HG02798 (cell line): ENCODE data around the gene MFAP3.
A peak's percentile ranks its signal among the peaks of the same experiment; 100 is the strongest.
"Not testable (repeated sequence)": the region's sequence is repeated elsewhere in the genome, so short reads cannot be mapped to it uniquely, and the experiment has no call there.

ENCODE experiments used
- ATAC-seq: cut with Tn5 transposase; IDR thresholded peaks from one replicate; pipeline ENCODE4 v1.9.1; 2021; ENCODE audit warnings: mild to moderate bottlenecking; ENCODE audit not compliant: unreplicated experiment, poor library complexity

Gene MFAP3

DNA sequence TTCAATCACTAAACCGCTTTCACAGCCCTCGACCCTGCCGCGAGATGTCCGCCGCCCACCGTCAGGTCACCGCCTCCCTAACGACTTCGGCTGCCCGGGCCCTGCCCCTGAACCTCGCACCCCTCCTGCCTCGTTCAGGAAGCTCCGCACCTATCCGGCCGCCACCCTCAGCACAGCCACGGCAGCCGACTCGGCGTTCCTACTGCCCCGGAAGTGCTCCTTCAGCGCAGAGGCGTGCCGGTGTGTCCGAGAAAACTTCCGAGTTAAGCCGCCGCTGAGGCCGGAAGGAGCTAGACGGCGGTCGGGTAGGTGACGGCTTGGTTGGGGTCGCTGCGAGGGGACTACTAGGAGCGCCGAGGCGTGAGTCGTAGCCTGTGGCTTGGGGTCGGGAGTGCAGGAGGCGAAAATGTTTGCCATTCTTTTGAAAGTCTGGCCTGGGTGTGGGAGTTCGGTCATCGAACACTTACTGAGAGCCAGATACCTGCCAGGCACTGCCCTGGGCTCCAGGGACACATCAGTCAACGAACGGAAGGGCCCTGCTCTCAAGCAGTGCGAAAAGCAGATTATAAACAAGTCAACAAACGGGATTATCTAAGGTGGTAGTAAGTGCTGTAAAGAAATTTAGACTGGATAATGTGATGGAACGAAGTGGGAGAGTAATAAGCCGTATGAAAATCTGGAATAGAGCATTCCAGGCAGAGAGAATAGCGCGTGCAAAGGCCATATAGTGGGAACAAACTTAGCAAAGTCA, at the start of gene MFAP3, which contains the start of gene FAM114A2:
MFAP3 (plus strand) TSS at position 261 of the 751 bp plus-strand sequence. CDS start 10,756 bp downstream, outside the sequence.
FAM114A2 (minus strand) TSS at position 204 of the 751 bp plus-strand sequence. CDS start 3,957 bp downstream, outside the sequence.
- ATAC-seq: peak; percentile 99

DNA sequence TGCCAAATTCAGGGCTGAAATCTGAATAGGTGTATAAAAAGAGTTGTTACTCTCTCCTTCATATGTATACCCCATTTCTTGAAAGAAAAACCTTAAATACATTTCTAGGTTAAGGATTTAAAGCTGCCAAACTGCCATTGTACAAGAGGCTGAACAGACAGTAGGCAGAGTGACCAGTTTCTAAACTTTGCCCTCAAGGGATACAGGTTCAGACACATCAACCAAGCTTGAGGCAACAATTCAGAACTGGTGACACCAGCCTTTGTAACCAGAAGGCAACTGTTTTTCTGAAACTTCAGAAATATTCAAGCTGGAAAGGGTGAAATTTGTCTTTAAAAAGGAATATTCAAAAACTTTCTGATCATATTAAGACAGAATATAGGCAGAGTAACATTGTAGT, 47.6 kb upstream of the MFAP3 start:
- no peak for ATAC-seq

DNA sequence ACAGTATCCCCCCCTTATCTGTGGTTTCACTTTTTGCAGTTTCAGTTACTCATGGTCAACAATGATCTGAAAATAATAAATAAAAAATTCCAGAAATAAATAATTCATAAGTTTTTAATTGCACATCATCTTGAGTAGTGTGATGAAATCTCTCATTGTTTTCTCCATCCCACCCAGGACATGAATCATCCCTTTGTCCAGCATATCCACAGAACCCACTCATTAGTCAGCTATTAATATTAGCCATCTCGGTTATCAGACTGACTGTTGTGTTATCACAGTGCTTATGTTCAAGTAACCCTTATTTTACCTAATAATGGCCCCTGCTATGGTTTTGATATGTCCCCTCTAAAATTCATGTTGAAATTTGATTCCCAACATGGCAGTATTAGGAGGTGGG, 40.8 kb upstream of the MFAP3 start:
- ATAC-seq: no peak

DNA sequence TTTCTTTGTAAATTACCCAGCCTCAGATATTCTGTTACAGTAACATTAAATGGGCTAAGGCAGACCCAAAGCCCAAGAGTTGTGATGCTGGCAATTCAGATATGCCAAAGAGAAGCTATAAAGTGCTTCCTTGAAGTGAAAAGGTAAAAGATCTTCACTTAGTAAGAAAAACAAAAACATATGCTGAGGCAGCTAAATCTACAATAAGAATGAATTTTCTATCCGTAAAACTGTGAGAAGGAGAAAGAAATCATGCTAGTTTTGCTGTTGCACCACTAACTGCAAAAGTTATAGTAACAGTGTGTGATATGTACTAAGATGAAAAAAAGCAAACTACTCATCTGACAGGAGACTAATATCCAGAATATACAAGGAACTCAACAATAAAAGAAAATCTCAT, 40.0 kb upstream of the MFAP3 start:
- no peak for ATAC-seq

DNA sequence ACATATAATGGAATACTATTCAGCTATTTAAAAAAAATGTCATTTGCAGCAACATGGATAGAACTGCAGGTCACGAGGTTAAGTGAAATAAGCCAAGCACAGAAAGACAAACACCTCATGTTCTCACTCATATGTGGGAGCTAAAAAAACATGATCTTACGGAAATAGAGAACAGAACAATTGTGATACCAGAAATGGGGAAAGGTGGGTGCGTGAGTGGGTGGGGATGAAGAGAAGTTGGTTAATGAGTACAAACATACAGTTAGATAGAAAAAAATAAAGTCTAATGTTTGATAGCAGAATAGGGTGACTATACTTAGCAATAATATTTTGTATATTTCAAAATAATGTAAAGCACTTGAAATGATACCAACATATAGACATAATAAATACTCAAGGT, 38.8 kb upstream of the MFAP3 start:
- no peak for ATAC-seq

DNA sequence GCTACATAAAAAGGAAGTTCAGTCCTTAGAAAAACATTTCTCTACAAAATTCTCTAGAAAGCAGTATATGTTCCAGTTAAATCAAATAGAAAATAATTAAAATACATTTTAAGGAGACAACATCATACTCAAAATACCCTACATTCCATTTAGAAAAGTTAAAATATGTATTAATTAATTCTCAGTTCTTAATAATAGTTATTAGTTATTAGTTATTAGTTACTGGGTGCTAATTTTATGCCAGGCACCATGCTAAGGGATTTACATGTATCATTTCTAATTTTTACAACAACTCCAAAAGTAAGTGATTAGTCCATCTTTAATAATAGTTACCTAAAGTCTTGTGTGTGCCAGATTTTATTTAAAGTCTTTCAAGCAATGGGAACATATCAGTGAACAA, 38.1 kb upstream of the MFAP3 start:
- no peak for ATAC-seq

DNA sequence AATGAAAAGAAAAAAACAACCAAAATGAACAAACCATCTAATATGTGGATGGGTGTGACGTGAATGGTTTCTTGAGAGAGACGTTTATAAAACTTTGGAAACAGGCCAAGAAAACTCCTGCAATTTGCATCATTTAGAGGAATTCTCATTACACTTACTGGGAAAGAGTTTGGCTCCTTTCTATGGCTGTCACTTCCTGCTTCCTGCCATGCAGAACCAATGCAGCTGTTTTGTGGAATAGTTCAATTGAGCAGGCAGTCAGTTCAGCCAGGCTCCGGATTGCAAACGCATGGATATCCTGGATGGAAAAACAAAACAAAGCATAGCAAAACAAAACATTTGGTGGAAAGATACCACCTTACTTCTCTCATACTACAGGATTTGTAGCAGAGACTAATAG, 36.7 kb upstream of the MFAP3 start:
- no peak for ATAC-seq

DNA sequence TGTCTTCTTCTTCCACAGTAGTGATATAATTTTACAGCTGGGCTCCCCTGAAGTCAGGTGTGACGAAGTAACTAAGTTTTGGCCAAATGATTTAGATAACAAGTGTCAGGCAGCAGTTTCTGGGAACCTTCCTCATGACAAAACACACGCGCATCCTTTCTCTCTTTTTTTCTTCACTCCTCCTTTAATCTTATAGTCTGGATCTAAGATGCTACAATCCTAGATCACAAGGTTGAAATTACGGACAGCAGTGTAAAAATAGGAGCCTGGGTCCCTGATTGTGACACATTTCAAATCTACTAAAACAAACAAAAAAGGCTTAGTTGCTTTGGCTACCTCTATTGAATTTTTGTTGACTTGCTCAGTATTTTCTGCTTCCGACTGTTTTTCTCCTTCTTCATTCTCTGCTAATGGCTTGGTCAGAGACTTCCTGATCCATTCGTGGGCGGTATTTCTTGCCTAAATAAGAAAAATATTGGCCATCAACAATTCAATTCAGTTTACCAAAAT, 36.2 kb upstream of the MFAP3 start:
- no peak for ATAC-seq

DNA sequence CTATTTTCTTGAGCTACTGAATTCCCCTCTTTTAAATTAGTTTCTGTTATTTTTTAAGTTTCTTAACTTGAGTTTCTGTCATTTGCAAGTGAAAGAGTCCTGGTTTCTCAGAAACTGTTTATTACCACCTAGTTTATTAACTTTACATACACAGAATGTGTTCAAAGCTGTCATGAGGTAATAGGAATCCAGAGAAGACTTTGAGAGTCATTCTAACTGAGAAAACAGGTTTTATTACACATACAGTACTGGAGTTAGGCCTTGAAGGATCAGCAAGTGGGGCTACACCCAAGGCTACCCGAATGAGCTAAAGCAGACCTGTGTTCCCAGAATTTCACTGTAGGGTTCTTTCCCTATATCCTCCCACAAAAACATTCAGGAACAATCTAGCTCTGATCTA, 33.1 kb upstream of the MFAP3 start:
- ATAC-seq: peak; percentile 55

DNA sequence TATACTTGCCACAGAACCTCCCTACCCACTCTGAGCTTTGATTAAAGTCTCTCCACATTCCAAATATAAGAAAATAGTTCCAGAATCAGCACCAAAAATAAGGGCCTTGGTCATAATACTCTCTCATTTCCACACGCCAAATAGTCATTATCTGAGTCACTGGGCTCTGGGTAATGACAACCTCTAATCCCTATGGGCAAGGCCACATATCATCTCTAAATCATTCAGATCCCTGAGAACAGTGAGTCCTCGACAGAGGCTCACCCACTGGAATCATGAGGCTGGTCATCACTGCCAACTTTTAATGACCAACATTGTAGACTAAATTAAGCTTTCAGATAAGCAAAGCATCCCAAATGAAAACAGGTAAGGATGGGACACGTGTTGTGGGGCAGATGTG, 28.1 kb upstream of the MFAP3 start:
- no peak for ATAC-seq

DNA sequence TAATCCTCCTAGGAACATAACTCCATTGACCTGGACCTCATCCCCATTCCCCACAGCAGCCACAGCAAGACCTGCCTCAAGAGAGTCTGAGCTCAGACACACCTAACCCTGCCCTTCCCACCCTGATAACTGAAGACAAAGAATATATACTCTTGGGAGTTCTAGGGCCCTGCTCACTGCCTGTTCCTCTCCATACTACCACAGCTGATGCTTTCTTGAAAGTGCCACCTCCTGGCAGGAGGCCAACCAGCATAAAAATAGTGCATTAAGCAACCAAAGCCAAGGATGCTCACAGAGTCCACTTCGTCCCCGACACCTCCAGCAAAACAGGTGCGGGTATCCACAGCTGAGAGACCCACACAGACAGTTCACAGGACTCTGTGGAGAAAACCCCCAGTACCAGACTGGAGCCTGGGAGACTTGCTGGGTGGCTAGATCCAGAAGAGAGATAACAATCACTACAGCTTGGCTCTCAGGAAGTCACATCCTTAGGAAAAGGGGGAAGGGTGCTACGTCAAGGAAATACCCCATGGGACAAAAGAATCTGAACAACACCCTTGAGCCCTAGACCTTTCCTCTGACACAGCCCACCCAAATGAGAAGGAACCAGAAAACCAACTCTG, 23.6 kb upstream of the MFAP3 start:
- no peak for ATAC-seq

DNA sequence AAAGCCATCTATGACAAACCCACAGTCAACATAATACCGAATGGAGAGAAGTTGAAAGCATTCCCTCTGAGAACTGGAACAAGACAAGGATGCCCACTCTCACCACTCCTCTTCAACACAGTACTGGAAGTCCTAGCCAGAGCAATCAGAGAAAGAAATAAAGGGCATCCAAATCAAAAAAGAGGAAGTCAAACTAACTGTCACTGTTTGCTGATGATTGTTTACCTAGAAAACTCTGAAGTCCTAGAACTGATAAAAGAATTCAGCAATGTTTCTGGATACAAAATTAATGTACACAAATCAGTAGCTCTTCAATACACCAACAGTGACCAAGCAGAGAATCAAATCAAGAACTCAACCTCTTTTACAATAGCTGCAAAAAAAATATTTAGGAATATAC, 19.8 kb upstream of the MFAP3 start:
- not testable (repeated sequence) for ATAC-seq

DNA sequence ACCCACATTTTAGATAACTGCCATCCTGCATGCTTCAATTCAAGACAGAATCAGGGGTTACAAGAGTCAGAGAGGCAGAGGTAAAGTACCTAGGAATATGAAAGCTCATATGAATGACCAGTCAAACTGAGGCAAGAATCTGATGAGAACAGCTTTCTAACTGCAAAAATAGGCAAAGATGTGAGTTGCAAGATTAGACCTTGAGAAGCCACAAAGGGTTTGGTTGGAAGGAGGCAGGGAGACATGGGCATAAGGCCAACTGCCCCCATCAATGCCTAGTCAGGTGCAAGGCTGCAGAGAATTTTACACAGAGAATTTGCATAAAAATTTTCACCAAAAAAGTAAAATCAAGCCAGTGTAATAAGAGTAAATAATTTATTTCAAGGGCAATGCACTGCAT, 12.8 kb upstream of the MFAP3 start:
- no peak for ATAC-seq

DNA sequence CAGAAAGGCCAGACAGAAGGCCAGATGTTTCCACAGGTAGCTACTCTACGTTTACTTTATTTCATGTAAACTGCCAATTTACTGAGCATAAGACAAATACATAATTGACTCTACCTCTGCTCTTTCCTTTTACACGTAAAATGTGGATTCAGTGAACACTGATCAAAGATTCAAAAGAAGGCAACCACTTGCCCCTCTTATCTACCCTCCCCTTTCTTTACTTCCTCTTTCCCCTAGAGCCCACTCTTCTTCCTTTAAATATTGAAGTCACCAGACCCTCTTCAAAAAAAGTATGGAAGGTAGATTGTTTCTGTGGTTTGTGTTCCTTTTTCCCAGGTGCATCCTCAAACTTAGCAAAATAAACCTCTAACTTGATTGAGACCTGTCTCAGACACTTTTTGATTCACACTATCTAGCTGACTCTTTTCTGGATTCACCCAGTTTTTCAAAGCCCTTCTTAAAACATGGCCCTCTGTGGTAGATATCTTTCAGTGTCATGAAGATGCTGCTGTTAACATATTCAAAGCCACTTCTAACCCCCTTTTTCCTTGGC, 6.8 kb upstream of the MFAP3 start:
- no peak for ATAC-seq

DNA sequence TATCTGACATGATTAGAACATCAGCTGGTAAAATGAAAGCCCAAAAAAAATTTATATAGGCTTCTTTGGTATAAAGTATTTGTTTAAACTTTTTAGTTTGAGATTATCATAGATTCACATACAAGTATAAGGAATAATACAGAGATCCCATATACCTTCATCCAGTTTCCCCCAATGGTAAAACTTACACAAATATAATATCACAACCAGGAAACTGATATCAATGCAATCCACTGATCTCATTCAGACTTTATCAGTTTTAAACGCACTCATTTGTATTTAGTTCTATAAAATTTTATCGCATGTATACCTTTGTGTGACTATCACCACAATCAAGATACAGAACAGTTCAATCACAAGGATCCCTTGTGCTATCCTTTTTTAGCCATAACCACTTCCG, 3.8 kb upstream of the MFAP3 start:
- ATAC-seq: no peak

DNA sequence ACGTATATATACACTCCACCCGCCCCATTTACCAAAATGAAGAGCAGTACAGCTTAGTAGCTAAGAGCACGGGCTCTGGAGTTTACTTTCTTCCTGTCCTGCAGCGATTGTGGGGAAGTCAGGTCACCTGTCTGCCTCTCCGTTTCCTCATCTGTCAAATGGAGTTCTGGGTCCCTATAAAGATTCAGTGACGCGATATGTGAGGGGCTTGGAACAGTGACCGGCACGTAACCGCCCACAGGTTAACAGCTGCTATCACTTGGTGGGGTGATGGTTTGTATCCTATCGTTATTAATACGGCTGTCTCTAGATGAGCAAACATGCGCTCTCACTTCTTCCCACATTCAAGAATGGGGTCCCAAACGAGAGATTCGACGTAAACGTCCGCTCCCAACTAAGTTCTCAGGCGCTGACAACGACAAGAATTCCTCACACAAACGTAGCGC, 483 bp upstream of the MFAP3 start:
- ATAC-seq: peak; percentile 54

DNA sequence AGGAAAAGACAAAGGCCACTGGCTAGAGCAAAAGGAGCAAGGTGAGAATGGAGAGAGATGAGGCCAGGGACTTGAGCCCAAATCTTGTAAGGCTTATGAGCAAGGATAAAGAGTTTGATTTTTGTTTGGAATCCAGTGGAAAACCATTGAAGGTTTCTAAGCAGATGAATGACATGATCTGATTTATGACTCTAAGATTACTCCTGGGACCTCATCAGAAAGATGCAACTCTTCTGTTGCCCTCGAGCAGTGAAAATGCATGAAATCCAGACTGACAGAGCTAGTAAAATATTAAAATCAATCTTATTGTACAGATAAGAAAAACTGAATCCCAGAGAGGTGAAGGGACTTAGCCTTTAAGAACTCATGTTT, 677 bp downstream of the MFAP3 start:
- ATAC-seq: no peak

DNA sequence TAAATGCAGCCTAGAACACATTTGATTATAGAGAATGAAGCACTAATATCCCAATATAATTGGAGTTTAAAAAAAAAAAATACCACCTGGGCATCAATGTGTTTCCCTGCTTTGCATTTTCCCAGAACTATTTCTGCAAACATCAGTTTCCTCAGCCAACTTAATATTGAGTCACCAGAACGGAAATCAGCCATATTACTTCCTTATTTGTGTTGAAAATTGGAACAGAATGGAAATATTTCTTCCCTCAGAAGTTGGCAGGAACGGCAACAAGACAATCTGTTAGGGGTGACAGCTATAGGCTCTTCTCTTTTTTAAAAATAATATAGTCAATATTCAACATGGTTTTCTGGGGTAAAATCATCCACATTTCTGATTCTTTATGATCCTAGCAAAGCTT, 4.0 kb downstream of the MFAP3 start:
- no peak for ATAC-seq

DNA sequence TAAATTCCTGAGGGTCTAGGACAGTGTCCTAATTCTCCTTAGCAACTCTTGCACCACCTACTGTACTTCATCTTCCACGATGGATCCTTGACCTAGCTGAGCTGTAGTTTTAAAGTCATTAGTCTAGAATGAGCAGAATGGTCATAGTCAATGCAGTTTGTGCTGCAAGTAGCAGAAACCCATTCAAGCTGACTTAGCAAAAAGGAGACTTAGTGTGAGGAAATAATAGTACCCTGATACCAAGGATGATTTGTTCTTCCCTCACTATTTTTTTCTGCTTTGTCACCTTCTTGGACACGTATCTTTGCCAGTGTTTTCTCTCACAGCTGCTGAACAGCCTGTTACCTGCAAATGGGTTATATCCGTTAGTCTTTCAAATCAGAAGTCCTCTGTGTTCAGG, 5.3 kb downstream of the MFAP3 start:
- ATAC-seq: no peak

DNA sequence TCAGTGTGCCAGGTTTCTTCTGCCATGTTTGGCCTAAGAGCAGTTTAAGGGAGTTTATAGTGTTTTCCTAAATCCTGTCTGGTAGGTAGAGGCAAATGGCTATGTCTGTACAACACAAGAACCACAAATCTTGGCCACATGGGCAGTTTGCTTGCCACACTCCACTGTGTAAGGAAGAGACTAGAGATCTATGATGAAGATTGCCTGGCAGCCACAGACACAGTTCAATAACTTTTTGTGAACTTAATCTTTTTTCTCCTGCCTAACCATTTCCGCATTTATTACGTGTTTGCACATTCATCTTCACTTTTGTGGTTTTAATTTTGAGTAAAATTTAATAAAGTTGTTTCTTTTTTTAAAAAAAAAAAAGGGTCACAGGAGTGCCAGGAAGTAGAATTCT, 5.8 kb downstream of the MFAP3 start:
- ATAC-seq: no peak

DNA sequence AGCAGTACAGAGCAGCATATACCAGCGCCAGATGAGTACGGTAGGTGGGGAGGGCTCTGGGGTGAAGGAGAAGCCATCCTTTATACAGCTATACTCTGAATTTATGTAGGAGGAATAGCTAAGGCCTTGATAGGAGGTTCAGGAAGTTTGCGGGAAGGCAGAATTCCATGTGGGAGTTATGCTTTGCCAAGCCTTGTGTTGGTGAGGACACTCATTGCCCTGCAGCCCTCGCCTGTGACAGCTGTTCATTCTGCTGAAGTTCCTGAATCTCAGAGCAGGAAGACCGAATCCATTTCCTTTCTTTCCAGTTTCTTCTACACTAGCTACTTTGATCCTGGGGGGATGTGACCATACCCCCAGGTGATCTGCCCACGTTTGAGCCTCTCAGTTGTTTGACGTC, 7.7 kb downstream of the MFAP3 start:
- ATAC-seq: no peak
